ENCODE measurements around the gene ARHGAP18.
A peak's percentile ranks its signal among the peaks of the same experiment; 100 is the strongest.

The ARHGAP18 gene

DNA sequence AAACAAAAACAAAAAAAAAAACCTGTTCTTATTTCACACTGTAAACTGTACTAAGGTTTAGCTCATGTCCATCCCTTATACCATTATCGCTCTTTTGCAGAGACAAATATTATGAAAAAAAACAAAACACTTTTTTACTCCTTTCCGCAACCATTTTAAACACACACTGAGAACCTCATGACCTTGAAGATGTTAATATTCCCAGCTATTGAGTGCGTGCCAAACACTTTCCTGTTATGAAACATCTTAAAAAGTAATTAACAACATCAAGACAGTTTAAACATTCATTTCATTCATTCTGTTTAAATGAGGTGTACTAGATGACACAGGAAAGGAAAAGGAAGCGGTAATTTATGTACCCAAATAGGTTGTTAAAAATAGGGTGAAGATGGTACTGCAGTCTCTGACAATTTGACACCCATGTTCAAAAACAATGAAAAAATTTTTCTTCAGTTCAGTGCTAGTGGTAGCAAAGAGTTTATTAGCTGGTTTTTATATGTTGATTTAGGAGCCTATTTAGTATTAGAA is 3.9 kb upstream of the ARHGAP18 start:
- CTCF ChIA-PET = interaction anchor here (0.7 to 1.0 kb wide), 2 partner anchors 95 to 116 kb away, joined by 3 to 6 read pairs; no protein-coding TSS in a partner anchor

DNA sequence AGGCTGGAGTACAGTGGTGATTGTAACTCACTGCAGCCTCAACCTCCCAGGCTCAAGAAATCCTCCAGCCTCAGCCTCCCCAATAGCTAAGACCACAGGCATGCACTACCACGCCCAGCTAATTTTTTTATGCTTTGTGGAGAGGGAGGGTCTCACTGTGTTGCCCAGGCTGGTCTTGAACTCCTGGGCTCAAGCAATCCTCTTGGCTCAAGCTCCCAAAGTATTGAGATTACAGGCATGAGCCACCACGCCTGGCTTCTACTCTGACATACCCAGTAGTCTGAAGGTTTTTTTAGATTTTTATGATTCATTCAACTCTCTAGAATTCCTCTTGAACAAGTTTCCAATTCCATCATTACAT is 1.3 kb upstream of the ARHGAP18 start:
- CTCF ChIA-PET = interaction anchor here (0.6 kb wide), 1 partner anchor 10 kb away, joined by 3 read pairs; no protein-coding TSS in a partner anchor
- TF ChIP-seq, protein P1, sequence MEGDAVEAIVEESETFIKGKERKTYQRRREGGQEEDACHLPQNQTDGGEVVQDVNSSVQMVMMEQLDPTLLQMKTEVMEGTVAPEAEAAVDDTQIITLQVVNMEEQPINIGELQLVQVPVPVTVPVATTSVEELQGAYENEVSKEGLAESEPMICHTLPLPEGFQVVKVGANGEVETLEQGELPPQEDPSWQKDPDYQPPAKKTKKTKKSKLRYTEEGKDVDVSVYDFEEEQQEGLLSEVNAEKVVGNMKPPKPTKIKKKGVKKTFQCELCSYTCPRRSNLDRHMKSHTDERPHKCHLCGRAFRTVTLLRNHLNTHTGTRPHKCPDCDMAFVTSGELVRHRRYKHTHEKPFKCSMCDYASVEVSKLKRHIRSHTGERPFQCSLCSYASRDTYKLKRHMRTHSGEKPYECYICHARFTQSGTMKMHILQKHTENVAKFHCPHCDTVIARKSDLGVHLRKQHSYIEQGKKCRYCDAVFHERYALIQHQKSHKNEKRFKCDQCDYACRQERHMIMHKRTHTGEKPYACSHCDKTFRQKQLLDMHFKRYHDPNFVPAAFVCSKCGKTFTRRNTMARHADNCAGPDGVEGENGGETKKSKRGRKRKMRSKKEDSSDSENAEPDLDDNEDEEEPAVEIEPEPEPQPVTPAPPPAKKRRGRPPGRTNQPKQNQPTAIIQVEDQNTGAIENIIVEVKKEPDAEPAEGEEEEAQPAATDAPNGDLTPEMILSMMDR (conservative IDR thresholded peaks at IDR 0.05; ENCODE audit: low read depth) = no peak
- DNase-seq (ENCODE audit: low spot score) = no peak
- POLR2A ChIA-PET (ENCODE audit: low non-redundant PET) = no interaction called here
- no peak overlapping the region for H3K27ac ChIP-seq

More for the DNA sequence above, 3.9 kb upstream of the ARHGAP18 start:
- POLR2A ChIA-PET (ENCODE audit: low non-redundant PET) = no interaction called here
- no peak overlapping the region for H3K27ac ChIP-seq
- DNase-seq (ENCODE audit: low spot score) = no peak
- TF ChIP-seq, protein P1 (conservative IDR thresholded peaks at IDR 0.05; ENCODE audit: low read depth) = no peak

DNA sequence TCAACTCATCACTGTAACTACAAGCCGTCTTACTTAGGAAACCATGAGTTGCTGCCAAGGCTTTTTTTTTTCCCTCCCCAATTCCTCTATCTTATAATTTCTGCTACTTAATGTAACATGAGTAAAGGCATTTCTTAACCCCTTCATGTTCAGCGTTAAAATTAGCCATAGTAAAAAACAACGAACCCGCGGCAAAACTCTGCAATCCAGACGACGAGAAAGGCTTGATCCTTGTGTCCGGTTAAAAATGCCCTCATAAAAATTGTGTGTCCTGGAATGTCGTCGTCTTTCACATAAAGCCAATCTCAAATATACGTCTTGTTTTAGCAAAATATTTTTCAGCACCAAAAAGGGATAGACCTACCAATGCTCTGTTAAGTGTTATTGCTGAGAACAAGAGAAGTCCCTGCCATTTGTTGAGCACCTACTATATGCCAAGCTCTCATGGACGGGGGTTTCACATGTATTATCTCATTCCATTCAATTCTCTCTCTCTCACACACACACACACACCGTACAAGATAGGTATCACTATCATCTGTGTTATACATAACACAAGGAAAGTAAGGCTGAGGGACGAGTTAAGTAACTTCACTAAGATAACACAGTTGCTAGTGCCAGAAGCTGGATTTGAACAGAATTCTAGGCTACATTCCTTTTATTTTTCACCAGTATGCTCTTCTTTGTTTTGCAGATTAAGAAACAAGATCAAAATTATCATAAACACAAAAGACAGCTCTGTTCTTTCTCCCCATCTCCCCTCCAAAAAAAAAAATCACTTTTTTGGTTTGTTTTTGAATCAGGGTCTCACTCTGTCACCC is 683 bp upstream of the ARHGAP18 start:
- DNase-seq (ENCODE audit: low spot score) = no peak
- TF ChIP-seq, protein P1 (conservative IDR thresholded peaks at IDR 0.05; ENCODE audit: low read depth) = no peak
- peak overlapping the region; percentile 91 for H3K27ac ChIP-seq
- POLR2A ChIA-PET (ENCODE audit: low non-redundant PET) = no interaction called here
- CTCF ChIA-PET = interaction anchor here (0.6 kb wide), 1 partner anchor 10 kb away, joined by 3 read pairs; no protein-coding TSS in a partner anchor

DNA sequence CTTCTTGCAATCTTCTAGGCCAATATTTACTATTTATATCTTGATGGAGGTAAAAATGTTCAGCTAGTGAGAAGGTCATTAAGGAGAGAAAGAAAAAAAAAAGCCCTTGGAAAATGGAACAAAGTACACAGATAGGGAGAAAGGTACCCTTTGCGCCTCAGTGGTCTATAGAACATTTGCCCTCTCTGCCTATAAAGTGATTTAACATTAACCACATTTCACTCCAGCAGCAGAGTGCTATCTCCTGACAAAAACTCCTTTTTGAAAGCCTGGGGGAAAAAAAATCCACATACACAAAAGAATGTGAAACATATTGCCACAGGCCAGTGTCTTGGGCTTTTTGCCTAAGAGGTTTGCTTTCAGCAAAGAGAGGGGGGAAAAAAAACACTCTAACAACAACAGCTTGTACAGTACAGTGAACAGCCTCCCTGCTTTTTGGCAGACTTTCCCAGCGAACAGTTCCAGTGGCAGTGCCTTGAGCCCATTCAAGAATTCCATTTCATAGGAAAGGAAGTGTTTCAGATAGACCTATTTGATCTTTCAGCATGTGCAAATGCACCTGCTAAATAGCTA is 695 bp downstream of the ARHGAP18 start:
- no peak for DNase-seq (ENCODE audit: low spot score)
- TF ChIP-seq, protein P1 (conservative IDR thresholded peaks at IDR 0.05; ENCODE audit: low read depth) = no peak
- CTCF ChIA-PET = no interaction called here
- POLR2A ChIA-PET (ENCODE audit: low non-redundant PET) = no interaction called here
- H3K27ac ChIP-seq = peak overlapping the region; percentile 91

DNA sequence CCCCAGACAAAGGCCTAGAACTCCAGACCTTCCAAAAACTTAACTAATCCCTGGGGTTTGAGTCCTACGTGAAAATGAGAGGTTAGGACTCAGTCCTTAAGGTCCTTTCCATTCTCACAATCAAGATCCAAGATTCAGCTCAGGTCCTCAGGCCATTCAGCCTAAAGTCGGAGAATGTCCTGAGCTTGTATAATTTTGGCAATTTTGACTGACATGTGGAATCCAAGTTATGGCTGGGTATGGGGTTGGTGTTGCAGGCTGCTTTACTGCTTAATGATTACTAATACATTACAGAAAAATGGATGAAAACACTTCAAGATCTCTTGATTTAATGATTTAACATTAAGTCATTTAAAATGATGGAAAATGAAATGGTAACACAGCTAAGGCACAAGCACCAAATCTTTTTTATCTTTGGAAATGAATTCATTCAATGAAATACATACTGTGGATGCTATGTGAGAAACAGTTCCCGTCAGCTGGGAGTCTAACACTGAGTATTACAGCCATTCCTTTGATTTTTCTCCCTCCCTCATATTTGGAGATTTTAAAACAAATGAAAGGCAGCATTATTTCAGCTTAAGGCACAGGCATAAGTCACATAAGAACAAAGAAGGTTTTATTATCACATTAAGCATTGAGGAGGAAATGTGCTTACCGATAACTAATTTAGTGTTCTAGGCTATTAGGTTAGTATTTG is 1.3 kb downstream of the ARHGAP18 start:
- ChIA-PET CTCF (no interaction called here), POLR2A (ENCODE audit: low non-redundant PET) (no interaction called here)
- peak overlapping the region; percentile 64 for H3K27ac ChIP-seq
- DNase-seq (ENCODE audit: low spot score) = no peak
- TF ChIP-seq, protein P1 (conservative IDR thresholded peaks at IDR 0.05; ENCODE audit: low read depth) = no peak

DNA sequence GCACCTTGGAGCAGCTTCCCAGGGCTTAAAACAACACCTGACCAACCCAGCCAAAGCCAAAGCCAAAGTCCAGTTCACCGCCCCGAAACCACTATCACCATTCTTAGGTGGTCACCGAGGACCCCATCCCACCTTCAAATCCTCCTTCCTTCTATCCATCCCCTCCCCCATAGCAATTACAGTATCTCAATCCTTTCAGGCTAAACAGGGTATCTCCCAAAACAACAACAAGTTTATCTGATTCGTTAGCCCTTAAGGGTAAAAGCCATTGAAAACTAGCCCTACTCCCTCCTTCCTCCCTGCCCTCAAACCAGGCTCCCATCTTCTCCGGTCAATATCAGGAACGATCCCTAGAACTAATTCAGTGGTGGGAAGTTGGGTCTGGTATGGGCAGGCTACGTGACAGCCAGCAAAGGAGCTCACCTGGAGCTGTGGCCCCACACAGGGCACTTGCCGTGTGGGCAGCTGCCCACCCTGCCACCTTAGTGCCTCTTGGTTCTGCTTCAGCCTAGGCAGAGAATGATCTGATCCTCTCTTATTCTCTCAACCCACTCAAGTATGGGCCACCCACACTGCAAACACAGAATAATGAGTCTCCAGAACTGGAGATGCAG is 2.0 kb downstream of the ARHGAP18 start:
- TF ChIP-seq, protein P1 (conservative IDR thresholded peaks at IDR 0.05; ENCODE audit: low read depth) = no peak
- H3K27ac ChIP-seq = peak overlapping the region; percentile 64

More for the DNA sequence above, 2.0 kb downstream of the ARHGAP18 start:
- CTCF ChIA-PET = interaction anchor here (0.6 kb wide), 1 partner anchor 22 kb away, joined by 3 read pairs; no protein-coding TSS in a partner anchor
- DNase-seq (ENCODE audit: low spot score) = no peak
- POLR2A ChIA-PET (ENCODE audit: low non-redundant PET) = no interaction called here

Data from RWPE1 (cell line).